ENCODE data around the gene CTIF. TPM values are rescaled to one million over a fixed set of nuclear protein-coding genes. Genes with fewer than 3 reads are reported as not detected.

Gene CTIF
- total RNA-seq, 4 donors from 2014 or later: 16.6 to 116 (median 34.5) TPM

GRCh38 chr18:48804856-48805610 is 266.2 kb downstream of the CTIF start:
- H3K9me3 ChIP-seq: no peaks in the 10 kb centered on the region
- TF ChIP-seq CTCF (IDR thresholded peaks at IDR 0.05): no peak
- no peak for TF ChIP-seq POLR2A (IDR thresholded peaks at IDR 0.05)
- no peaks in the 10 kb centered on the region for H3K36me3 ChIP-seq
- no peak overlapping the region for H3K27ac ChIP-seq
- DNase-seq: peak in 1 of 3 donors; percentile 36
- H3K27me3 ChIP-seq: no peaks in the 10 kb centered on the region
- H3K4me1 ChIP-seq: peaks cover 0 to 28% (median 8%) of the 10 kb centered on the region in 4 donors
- no peak overlapping the region for H3K4me3 ChIP-seq

- peak in 1 of 3 donors; percentile 37 for DNase-seq
- no peaks in the 10 kb centered on the region for H3K27me3 ChIP-seq
- H3K4me1 ChIP-seq: peaks cover 0 to 24% (median 8%) of the 10 kb centered on the region in 4 donors
- no peaks in the 10 kb centered on the region for H3K36me3 ChIP-seq
- no peak for TF ChIP-seq POLR2A (IDR thresholded peaks at IDR 0.05)
- no peak for TF ChIP-seq CTCF (IDR thresholded peaks at IDR 0.05)
- H3K27ac ChIP-seq: no peak overlapping the region
- no peaks in the 10 kb centered on the region for H3K9me3 ChIP-seq
- H3K4me3 ChIP-seq: no peak overlapping the region
Measured at GRCh38 chr18:48805826-48806535, 267.1 kb downstream of the CTIF start.

GRCh38 chr18:48806551-48807261 is 267.9 kb downstream of the CTIF start:
- peak in 2 of 3 donors; percentile 21 to 49 for DNase-seq
- no peak overlapping the region for H3K27ac ChIP-seq

GRCh38 chr18:48808476-48808875 is 269.6 kb downstream of the CTIF start:
- Histone ChIP-seq H3K4me3 (no peak overlapping the region), H3K27me3 (no peaks in the 10 kb centered on the region), H3K36me3 (no peaks in the 10 kb centered on the region), H3K27ac (no peak overlapping the region), H3K4me1 (peaks cover 0 to 6% (median 0%) of the 10 kb centered on the region in 4 donors), H3K9me3 (no peaks in the 10 kb centered on the region)
- TF ChIP-seq CTCF (IDR thresholded peaks at IDR 0.05) (no peak), POLR2A (IDR thresholded peaks at IDR 0.05) (no peak)
- DNase-seq: no peak

More at GRCh38 chr18:48806551-48807261, 267.9 kb downstream of the CTIF start:
- Histone ChIP-seq H3K9me3 (no peaks in the 10 kb centered on the region), H3K36me3 (no peaks in the 10 kb centered on the region), H3K4me3 (no peak overlapping the region), H3K27me3 (no peaks in the 10 kb centered on the region), H3K4me1 (peaks cover 0 to 17% (median 5%) of the 10 kb centered on the region in 4 donors)
- TF ChIP-seq POLR2A (IDR thresholded peaks at IDR 0.05) (no peak), CTCF (IDR thresholded peaks at IDR 0.05) (no peak)

GRCh38 chr18:48809365-48809764 is 270.5 kb downstream of the CTIF start:
- H3K4me3 ChIP-seq: no peak overlapping the region
- no peaks in the 10 kb centered on the region for H3K27me3 ChIP-seq
- no peak overlapping the region for H3K27ac ChIP-seq
- no peak for TF ChIP-seq POLR2A (IDR thresholded peaks at IDR 0.05)
- no peak for TF ChIP-seq CTCF (IDR thresholded peaks at IDR 0.05)
- H3K9me3 ChIP-seq: no peaks in the 10 kb centered on the region
- H3K36me3 ChIP-seq: no peaks in the 10 kb centered on the region
- peaks cover 0 to 15% (median 1%) of the 10 kb centered on the region in 4 donors for H3K4me1 ChIP-seq
- no peak for DNase-seq
